GM18873 (cell line): ENCODE results near the gene OR52N1.

ENCODE experiments used
- ATAC-seq: cut with Tn5 transposase; IDR thresholded peaks from one replicate; pipeline ENCODE4 v1.9.1; 2021; ENCODE audit warnings: mild to moderate bottlenecking, moderate library complexity, moderate number of reproducible peaks; ENCODE audit not compliant: unreplicated experiment, low FRiP score

OR52N1 gene

GRCh38 chr11:5791165-5791564 is at the start of gene OR52N1:
TSS of gene OR52N1 (minus strand) at chr11:5791265. CDS start at chr11:5788816, 2,449 bp downstream.
- ATAC-seq, result no peak

GRCh38 chr11:5837695-5838094 is 46.6 kb upstream of the OR52N1 start:
- no peak for ATAC-seq

DNA sequence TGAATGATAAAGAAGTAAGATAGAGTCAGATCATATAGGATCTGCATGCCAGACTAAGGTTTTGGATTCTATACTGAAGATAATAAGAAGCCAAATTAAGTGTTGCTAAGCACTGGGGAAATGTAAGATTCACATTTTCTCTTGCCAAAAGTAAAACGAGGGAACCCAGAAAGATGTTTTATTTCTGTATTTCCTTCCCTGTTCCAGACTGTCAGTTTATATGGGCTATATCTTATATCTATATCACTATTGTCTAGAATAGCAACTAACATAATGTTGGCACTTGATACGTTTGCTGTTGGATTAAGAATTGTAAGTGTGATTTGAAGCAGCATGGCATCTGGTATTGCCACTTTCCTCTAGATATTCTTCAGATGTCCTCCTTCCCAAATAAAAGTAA is 42.4 kb upstream of the OR52N1 start:
- no peak for ATAC-seq

- ATAC-seq, result no peak
Measured at GRCh38 chr11:5831196-5831829, 40.2 kb upstream of the OR52N1 start.

- no peak for ATAC-seq
Measured at GRCh38 chr11:5818245-5818886, 27.3 kb upstream of the OR52N1 start.

DNA sequence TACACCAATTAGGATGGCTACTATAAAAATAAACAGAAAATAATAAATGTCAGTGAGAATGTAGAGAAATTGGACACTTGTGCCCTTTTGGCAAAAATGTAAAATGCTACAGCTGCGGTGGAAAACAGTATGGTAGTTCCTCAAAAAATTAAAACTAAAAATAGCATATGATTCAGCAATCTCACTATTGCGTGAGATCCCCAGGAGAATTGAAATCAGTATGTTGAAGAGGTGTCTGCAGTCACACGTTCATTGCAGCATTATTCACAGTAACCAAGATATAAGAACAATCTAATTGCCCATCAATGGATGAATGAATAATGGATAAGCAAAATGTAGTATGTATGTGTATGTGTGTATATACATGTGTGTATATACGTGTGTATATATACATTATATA is 24.5 kb upstream of the OR52N1 start:
- ATAC-seq, result no peak

DNA sequence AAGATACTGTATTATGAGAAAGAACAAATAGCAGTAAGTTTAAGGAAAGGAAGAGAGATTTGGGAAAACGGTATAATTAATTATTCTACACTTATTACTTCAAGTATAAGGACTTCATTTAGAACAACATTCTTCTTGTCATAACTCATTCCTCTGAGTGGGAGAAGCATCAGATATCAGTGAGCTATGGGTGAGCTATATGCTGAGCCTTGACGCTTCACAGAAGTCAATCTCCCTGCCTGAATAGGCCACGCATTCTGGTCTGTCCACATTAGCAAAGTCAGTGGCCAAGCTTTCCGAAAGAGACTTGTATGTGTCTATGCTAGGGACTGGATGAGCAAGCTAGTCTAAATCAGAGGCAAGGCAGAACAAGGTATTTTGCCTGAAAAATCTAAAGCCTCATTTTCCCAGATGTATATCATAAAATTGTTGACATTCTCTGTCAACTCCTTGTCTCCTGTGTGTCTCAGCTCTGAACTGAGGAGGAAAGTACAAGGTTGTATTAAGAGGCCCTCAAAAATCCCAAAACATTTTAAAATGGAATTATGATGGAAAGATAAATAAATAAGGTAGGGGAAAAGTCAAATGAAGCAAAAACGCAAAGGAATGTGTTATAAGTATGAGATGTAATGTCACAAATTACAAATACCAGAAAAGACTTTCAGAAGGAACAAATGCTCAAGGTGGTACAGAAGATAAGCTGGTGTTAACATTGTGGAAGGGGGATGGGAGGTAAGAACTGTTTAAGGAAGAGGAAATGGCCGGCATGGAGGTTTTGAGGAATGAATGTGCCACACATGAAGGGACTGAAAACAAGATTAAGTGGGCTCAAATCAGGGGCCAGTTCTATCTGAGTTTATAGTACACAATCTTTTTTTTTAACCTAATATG is 19.1 kb upstream of the OR52N1 start:
- ATAC-seq, result no peak

- no peak for ATAC-seq
Measured at GRCh38 chr11:5809122-5809519, 18.1 kb upstream of the OR52N1 start.

- ATAC-seq, result peak; percentile 84
Measured at GRCh38 chr11:5808500-5809121, 17.5 kb upstream of the OR52N1 start, which contains the start of gene OR52N2. TSS of gene OR52N2 (plus strand) at chr11:5808924. CDS start at chr11:5820336, 11,412 bp downstream.

DNA sequence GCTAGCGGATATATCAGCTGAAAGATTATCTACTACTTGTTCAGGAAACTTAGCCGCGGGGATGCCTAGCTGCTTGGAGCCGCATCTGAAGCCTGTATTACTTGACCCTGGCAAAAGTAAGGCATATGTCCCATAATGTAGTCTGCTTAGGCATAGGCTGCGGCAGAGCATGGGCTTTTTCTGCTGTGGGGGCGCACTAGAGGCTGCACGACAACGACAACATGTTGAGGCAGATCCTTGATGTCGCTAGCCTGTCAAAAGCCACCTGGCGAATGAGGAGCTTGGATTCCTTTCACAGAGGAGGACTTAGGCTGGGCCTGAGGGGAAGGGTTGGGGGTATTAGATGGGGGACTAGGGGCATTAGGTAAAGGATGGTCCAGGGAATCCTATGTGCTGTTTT is 16.5 kb upstream of the OR52N1 start:
- ATAC-seq, result no peak

- no peak for ATAC-seq
Measured at GRCh38 chr11:5803982-5804381, 12.9 kb upstream of the OR52N1 start.

- ATAC-seq, result no peak
Measured at GRCh38 chr11:5796541-5796940, 5.5 kb upstream of the OR52N1 start.

DNA sequence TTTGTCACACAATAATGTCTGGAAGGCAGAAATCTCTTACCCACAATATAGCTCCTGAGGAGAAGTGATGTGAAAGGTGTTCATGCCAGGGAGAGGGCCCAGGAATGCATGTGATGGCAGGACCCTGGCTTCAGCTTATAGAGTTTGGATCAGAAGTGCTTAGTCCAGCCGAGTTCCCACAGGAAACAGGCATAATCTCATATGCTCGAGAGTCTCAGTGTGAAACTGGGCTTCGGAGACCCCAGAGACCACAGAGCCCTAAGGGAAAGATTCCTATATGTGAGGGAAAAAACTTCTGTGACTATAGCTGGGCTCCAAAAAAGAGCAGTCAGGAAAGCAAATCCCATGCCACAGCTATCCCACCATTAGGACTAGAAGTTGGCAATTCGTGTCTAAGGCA is 7.8 kb downstream of the OR52N1 start, which contains the start of gene OR52N5:
Gene OR52N5 (minus strand): TSS at position 101 of the 400 bp plus-strand sequence. CDS start 4,721 bp downstream, outside the sequence.
- no peak for ATAC-seq

GRCh38 chr11:5767056-5767455 is 24.0 kb downstream of the OR52N1 start:
- no peak for ATAC-seq

DNA sequence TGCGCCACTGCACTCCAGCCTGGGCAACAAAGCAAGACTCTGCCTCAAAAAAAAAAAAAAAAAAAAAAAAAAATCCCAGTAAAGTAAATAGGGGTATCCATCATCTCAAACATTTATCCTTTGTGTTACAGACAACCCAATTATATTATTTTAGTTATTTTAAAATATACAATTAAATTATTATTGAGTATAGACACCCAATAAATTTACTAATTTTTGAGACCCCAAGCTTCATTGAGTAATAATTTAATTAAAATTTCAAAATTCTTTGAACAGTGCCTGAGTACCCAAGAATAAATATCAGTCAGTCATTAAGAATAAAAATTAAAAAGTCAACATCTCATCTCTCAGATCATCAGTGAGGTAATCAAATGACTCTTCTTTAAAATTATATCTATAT is 37.1 kb downstream of the OR52N1 start, which contains the start of gene OR52N4:
Gene OR52N4 (plus strand): TSS at position 301 of the 400 bp plus-strand sequence. CDS start 498 bp downstream, outside the sequence.
- no peak for ATAC-seq

GRCh38 chr11:5749836-5750235 is 41.2 kb downstream of the OR52N1 start:
- ATAC-seq, result no peak

DNA sequence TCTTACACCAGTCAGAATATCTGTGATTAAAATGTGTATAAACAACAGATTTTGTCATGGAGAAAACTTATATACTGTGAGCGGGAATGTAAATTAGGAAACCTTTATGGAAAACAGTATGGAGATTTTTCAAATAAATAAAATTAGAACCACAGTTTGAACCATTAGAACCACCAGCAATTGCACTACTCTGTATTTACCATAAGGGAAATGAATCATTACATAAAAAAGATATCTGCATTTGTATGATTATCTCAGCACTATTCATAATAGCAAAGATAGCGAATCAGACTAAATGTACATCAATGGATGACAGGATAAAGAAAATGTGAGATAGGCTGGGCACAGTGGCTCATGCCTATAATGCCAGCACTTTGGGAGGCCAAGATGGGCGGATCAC is 44.5 kb downstream of the OR52N1 start:
- no peak for ATAC-seq

- ATAC-seq, result no peak
Measured at GRCh38 chr11:5738431-5738830, 52.6 kb downstream of the OR52N1 start.

- ATAC-seq, result no peak
Measured at GRCh38 chr11:5737670-5738392, 53.2 kb downstream of the OR52N1 start.

- ATAC-seq, result no peak
Measured at GRCh38 chr11:5737091-5737490, 54.0 kb downstream of the OR52N1 start.
